ENCODE measurements around the gene SLC1A7.
"Not testable (repeated sequence)": the region's sequence is repeated elsewhere in the genome, so short reads cannot be mapped to it uniquely, and the experiment has no call there.

Gene SLC1A7

GRCh38 chr1:53185955-53186297 lies 43.5 kb upstream of the SLC1A7 start:
- H3K27ac ChIP-seq; DNase-seq (ENCODE audit: low spot score); POLR2A ChIA-PET (ENCODE audit: low non-redundant PET): not testable (repeated sequence)
- TF ChIP-seq CTCF (conservative IDR thresholded peaks at IDR 0.05; ENCODE audit: low read depth), result peak; percentile 36; the same call in 1 of the 2 replicates
- CTCF ChIA-PET, result interaction anchor here (0.6 to 1.6 kb wide), 9 partner anchors 9 to 776 kb away, joined by 3 to 5 read pairs (median 3); no protein-coding TSS in a partner anchor

- ChIA-PET CTCF (interaction anchor here (0.6 to 1.1 kb wide), 2 partner anchors 18 to 58 kb away, joined by 4 read pairs; no protein-coding TSS in a partner anchor), POLR2A (ENCODE audit: low non-redundant PET) (no interaction called here)
- no peak for DNase-seq (ENCODE audit: low spot score)
- H3K27ac ChIP-seq, result no peak overlapping the region
- TF ChIP-seq CTCF (conservative IDR thresholded peaks at IDR 0.05; ENCODE audit: low read depth), result no peak
Observed at GRCh38 chr1:53183095-53183990, 40.9 kb upstream of the SLC1A7 start.

- no peak for TF ChIP-seq CTCF (conservative IDR thresholded peaks at IDR 0.05; ENCODE audit: low read depth)
- ChIA-PET CTCF (interaction anchor here (0.6 to 1.1 kb wide), 5 partner anchors 11 to 298 kb away, joined by 3 to 4 read pairs (median 3); no protein-coding TSS in a partner anchor), POLR2A (ENCODE audit: low non-redundant PET) (no interaction called here)
- H3K27ac ChIP-seq, result no peak overlapping the region
- no peak for DNase-seq (ENCODE audit: low spot score)
Observed at GRCh38 chr1:53182716-53183094, 40.3 kb upstream of the SLC1A7 start.

- H3K27ac ChIP-seq, result no peak overlapping the region
- ChIA-PET CTCF (interaction anchor here (0.6 to 1.1 kb wide), 5 partner anchors 10 to 298 kb away, joined by 3 to 4 read pairs (median 3); no protein-coding TSS in a partner anchor), POLR2A (ENCODE audit: low non-redundant PET) (no interaction called here)
- TF ChIP-seq CTCF (conservative IDR thresholded peaks at IDR 0.05; ENCODE audit: low read depth), result peak; percentile 80
- DNase-seq (ENCODE audit: low spot score), result peak; percentile 78
Observed at GRCh38 chr1:53182111-53182593, 39.7 kb upstream of the SLC1A7 start.

GRCh38 chr1:53180951-53181350 lies 38.5 kb upstream of the SLC1A7 start:
- POLR2A ChIA-PET (ENCODE audit: low non-redundant PET), result no interaction called here
- no peak overlapping the region for H3K27ac ChIP-seq
- CTCF ChIA-PET, result no interaction called here
- TF ChIP-seq CTCF (conservative IDR thresholded peaks at IDR 0.05; ENCODE audit: low read depth), result no peak
- DNase-seq (ENCODE audit: low spot score), result no peak

GRCh38 chr1:53180226-53180625 lies 37.8 kb upstream of the SLC1A7 start:
- ChIA-PET CTCF (interaction anchor here (0.7 kb wide), 1 partner anchor 355 kb away, joined by 3 read pairs; no protein-coding TSS in a partner anchor), POLR2A (ENCODE audit: low non-redundant PET) (no interaction called here)
- DNase-seq (ENCODE audit: low spot score), result no peak
- TF ChIP-seq CTCF (conservative IDR thresholded peaks at IDR 0.05; ENCODE audit: low read depth), result no peak
- H3K27ac ChIP-seq, result no peak overlapping the region

Measured in RWPE1 (cell line).